Measurements from ENCODE around the gene CELF4. TPM values are rescaled to one million over a fixed set of nuclear protein-coding genes. Genes with fewer than 3 reads are reported as not detected.

CELF4 gene
- total and polyA plus RNA-seq, 4 donors, result 0.24 to 3.0 (median 1.3) TPM

DNA sequence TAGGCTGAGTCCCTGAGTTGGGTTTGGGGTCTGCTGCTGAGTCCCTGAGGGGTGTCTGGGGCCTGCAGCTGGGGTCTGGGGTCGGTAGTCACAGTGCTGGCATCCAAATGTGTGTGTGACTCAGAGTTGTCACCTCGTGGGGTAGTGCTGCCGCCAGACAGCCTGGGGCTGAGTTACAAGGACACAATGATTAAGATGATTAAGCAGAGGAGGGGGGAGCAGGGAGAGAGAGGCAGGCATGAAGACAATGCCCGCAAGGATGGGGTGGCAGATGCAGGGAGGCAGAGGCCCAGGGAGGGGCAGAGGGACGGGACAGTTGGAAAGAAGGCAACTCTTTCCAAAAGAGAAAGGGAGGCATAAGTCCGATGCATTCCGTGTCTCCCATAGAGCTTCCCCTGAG, 120.2 kb downstream of the CELF4 start:
- no peaks in the 10 kb centered on the region for H3K36me3 ChIP-seq (ENCODE audit: control insufficient read depth in 4 of 4, insufficient read depth in 4 of 4, low read length in 4 of 4)
- H3K27ac ChIP-seq (ENCODE audit: low read depth in 1 of 2, low read length in 1 of 2), result no peak overlapping the region
- ATAC-seq (ENCODE audit: insufficient read depth, low FRiP score), result no peak
- DNase-seq, result no peak
- no peak overlapping the region for H3K9ac ChIP-seq (ENCODE audit: insufficient read depth in 1 of 2, low read length in 2 of 2)
- no peaks in the 10 kb centered on the region for H3K9me3 ChIP-seq (ENCODE audit: control insufficient read depth in 4 of 4, insufficient read depth in 3 of 4, low read length in 3 of 4)
- peaks cover 0 to 52% (median 17%) of the 10 kb centered on the region in 5 donors for H3K4me1 ChIP-seq (ENCODE audit: control insufficient read depth in 5 of 5, insufficient read depth in 5 of 5, low read length in 5 of 5)
- no peak overlapping the region for H3K4me3 ChIP-seq
- H3K27me3 ChIP-seq (ENCODE audit: control insufficient read depth in 3 of 3, insufficient read depth in 3 of 3, low read length in 2 of 3), result no peaks in the 10 kb centered on the region
- no peak for TF ChIP-seq CTCF (IDR thresholded peaks at IDR 0.05; ENCODE audit: control extremely low read depth, extremely low read depth)
- WGBS, 2 donors, result 66 to 72% methylated on average over 7 of the region's 7 CpGs

GRCh38 chr18:37443325-37444055, 122.1 kb downstream of the CELF4 start:
- no peak for ATAC-seq (ENCODE audit: insufficient read depth, low FRiP score)
- Histone ChIP-seq H3K9me3 (ENCODE audit: control insufficient read depth in 4 of 4, insufficient read depth in 3 of 4, low read length in 3 of 4) (no peaks in the 10 kb centered on the region), H3K9ac (ENCODE audit: insufficient read depth in 1 of 2, low read length in 2 of 2) (no peak overlapping the region), H3K4me1 (ENCODE audit: control insufficient read depth in 5 of 5, insufficient read depth in 5 of 5, low read length in 5 of 5) (peaks cover 0 to 47% (median 10%) of the 10 kb centered on the region in 5 donors), H3K27me3 (ENCODE audit: control insufficient read depth in 3 of 3, insufficient read depth in 3 of 3, low read length in 2 of 3) (no peaks in the 10 kb centered on the region), H3K36me3 (ENCODE audit: control insufficient read depth in 4 of 4, insufficient read depth in 4 of 4, low read length in 4 of 4) (no peaks in the 10 kb centered on the region), H3K27ac (ENCODE audit: low read depth in 1 of 2, low read length in 1 of 2) (no peak overlapping the region), H3K4me3 (no peak overlapping the region)
- 82 to 83% methylated on average over 12 of the region's 12 CpGs for WGBS, 2 donors
- peak in 2 of 3 donors; percentile 43 to 44 for DNase-seq
- no peak for TF ChIP-seq CTCF (IDR thresholded peaks at IDR 0.05; ENCODE audit: control extremely low read depth, extremely low read depth)

GRCh38 chr18:37442477-37442876, 123.1 kb downstream of the CELF4 start:
- Histone ChIP-seq H3K27ac (ENCODE audit: low read depth in 1 of 2, low read length in 1 of 2) (no peak overlapping the region), H3K36me3 (ENCODE audit: control insufficient read depth in 4 of 4, insufficient read depth in 4 of 4, low read length in 4 of 4) (peaks cover 0 to 3% (median 0%) of the 10 kb centered on the region in 4 donors), H3K9ac (ENCODE audit: insufficient read depth in 1 of 2, low read length in 2 of 2) (no peak overlapping the region), H3K27me3 (ENCODE audit: control insufficient read depth in 3 of 3, insufficient read depth in 3 of 3, low read length in 2 of 3) (no peaks in the 10 kb centered on the region), H3K4me3 (no peak overlapping the region), H3K9me3 (ENCODE audit: control insufficient read depth in 4 of 4, insufficient read depth in 3 of 4, low read length in 3 of 4) (no peaks in the 10 kb centered on the region), H3K4me1 (ENCODE audit: control insufficient read depth in 5 of 5, insufficient read depth in 5 of 5, low read length in 5 of 5) (peaks cover 0 to 39% (median 10%) of the 10 kb centered on the region in 5 donors)
- 77 to 83% methylated on average over 11 of the region's 11 CpGs for WGBS, 2 donors
- no peak for TF ChIP-seq CTCF (IDR thresholded peaks at IDR 0.05; ENCODE audit: control extremely low read depth, extremely low read depth)
- no peak for ATAC-seq (ENCODE audit: insufficient read depth, low FRiP score)
- DNase-seq, result peak in 1 of 3 donors; percentile 45
